ENCODE measurements around the gene C10orf120.

Gene C10orf120

DNA sequence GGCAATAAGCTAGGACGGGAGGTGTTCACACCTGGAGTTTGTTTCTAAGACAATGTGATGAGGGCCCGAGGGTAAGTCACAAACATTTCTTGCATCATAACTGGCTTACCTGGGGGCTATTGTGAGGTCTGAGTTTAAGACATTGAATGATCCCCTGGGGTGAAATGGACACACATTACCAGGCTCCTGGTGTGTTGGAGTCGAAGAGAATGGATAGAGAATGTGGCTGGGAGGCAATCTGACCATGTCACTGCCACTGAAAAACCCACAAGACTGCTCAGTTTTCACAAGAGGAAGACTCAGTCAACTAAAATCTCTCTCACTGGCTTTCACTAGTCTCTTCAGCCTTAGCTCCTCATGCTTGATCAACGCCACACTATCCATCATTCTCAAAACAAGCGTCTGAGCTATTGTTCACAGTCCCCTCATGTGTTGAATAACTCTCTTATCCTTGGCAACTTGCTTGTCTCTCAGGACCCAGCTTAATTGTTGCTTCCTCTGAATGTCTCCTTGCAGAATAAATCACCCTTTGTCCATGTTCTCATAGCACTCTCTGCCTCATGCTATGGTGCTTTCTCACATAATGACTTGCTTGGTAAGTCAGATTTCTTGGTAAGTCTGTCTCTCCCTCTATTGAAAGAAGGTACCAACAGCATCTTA, at the start of gene C10orf120:
TSS of gene C10orf120 (minus strand) at position 51 of the 660 bp plus-strand sequence. CDS start 56 bp downstream, outside the sequence.
- no peaks in the 10 kb centered on the region for H3K79me2 ChIP-seq (ENCODE audit: low read length)
- no peak within 1 kb of the TSS for H3K27ac ChIP-seq (ENCODE audit: low read length)
- no peaks in the 10 kb centered on the region for H4K20me1 ChIP-seq (ENCODE audit: insufficient read depth, low read length)
- TF ChIP-seq EZH2phosphoT487 (IDR thresholded peaks at IDR 0.05; ENCODE audit: low read depth) (no peak), CTCF (IDR thresholded peaks at IDR 0.05; ENCODE audit: low read depth, low read length) (no peak)
- H3K9ac ChIP-seq (ENCODE audit: low read length) = no peak within 1 kb of the TSS
- H3K27me3 ChIP-seq (ENCODE audit: low read depth, low read length) = peaks cover 6% of the 10 kb centered on the region; the same call in 1 of the 2 replicates
- no peaks in the 10 kb centered on the region for H3K4me1 ChIP-seq (ENCODE audit: low read length)
- no peaks in the 10 kb centered on the region for H3K36me3 ChIP-seq (replicated peaks; ENCODE audit: low read depth, low read length)
- H3K4me2 ChIP-seq (ENCODE audit: low read length) = no peak within 1 kb of the TSS
- no peaks in the 10 kb centered on the region for H3K9me3 ChIP-seq (ENCODE audit: insufficient read depth, low read length)
- H3K4me3 ChIP-seq (ENCODE audit: low read length) = no peak within 1 kb of the TSS
- no peak within 1 kb of the TSS for H2AFZ ChIP-seq (ENCODE audit: low read depth, low read length)

DNA sequence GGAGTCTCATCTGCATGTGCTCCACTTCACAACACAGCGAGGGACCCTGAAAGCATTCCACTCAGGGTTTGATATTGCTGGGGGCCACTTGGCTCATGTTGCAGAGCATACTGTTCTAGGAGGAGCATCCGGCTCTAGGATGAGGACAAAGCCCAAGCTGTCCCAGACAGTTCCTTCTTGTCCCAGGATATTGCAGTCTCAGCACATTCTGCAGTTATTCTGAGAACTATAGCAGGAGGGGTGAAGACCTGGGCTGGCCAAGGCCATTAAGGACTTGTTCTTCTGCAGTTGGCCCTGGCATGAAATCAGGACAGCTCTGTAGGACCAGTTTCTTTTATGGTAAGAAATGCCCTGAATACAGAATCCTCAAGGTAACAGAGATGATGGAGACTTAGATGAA, 48.9 kb upstream of the C10orf120 start:
- no peak for TF ChIP-seq CTCF (IDR thresholded peaks at IDR 0.05; ENCODE audit: low read depth, low read length)
- no peak for TF ChIP-seq EZH2phosphoT487 (IDR thresholded peaks at IDR 0.05; ENCODE audit: low read depth)
- Histone ChIP-seq H3K4me2 (ENCODE audit: low read length) (no peak overlapping the region), H4K20me1 (ENCODE audit: insufficient read depth, low read length) (no peaks in the 10 kb centered on the region), H2AFZ (ENCODE audit: low read depth, low read length) (no peak overlapping the region), H3K4me3 (ENCODE audit: low read length) (no peak overlapping the region), H3K79me2 (ENCODE audit: low read length) (no peaks in the 10 kb centered on the region), H3K36me3 (replicated peaks; ENCODE audit: low read depth, low read length) (no peaks in the 10 kb centered on the region), H3K27ac (ENCODE audit: low read length) (no peak overlapping the region), H3K9ac (ENCODE audit: low read length) (no peak overlapping the region), H3K4me1 (ENCODE audit: low read length) (no peaks in the 10 kb centered on the region), H3K9me3 (ENCODE audit: insufficient read depth, low read length) (no peaks in the 10 kb centered on the region), H3K27me3 (ENCODE audit: low read depth, low read length) (peaks cover 14% of the 10 kb centered on the region; the same call in 1 of the 2 replicates)

- H3K4me2 ChIP-seq (ENCODE audit: low read length) = no peak overlapping the region
- H3K27ac ChIP-seq (ENCODE audit: low read length) = no peak overlapping the region
- no peak overlapping the region for H2AFZ ChIP-seq (ENCODE audit: low read depth, low read length)
- no peaks in the 10 kb centered on the region for H3K36me3 ChIP-seq (replicated peaks; ENCODE audit: low read depth, low read length)
- no peak for TF ChIP-seq CTCF (IDR thresholded peaks at IDR 0.05; ENCODE audit: low read depth, low read length)
- no peak for TF ChIP-seq EZH2phosphoT487 (IDR thresholded peaks at IDR 0.05; ENCODE audit: low read depth)
- peaks cover 18% of the 10 kb centered on the region; the same call in 1 of the 2 replicates for H3K27me3 ChIP-seq (ENCODE audit: low read depth, low read length)
- no peak overlapping the region for H3K9ac ChIP-seq (ENCODE audit: low read length)
- H4K20me1 ChIP-seq (ENCODE audit: insufficient read depth, low read length) = no peaks in the 10 kb centered on the region
- no peak overlapping the region for H3K4me3 ChIP-seq (ENCODE audit: low read length)
- no peaks in the 10 kb centered on the region for H3K79me2 ChIP-seq (ENCODE audit: low read length)
- no peaks in the 10 kb centered on the region for H3K4me1 ChIP-seq (ENCODE audit: low read length)
- H3K9me3 ChIP-seq (ENCODE audit: insufficient read depth, low read length) = no peaks in the 10 kb centered on the region
Measured at GRCh38 chr10:122746408-122746807, 46.8 kb upstream of the C10orf120 start.

DNA sequence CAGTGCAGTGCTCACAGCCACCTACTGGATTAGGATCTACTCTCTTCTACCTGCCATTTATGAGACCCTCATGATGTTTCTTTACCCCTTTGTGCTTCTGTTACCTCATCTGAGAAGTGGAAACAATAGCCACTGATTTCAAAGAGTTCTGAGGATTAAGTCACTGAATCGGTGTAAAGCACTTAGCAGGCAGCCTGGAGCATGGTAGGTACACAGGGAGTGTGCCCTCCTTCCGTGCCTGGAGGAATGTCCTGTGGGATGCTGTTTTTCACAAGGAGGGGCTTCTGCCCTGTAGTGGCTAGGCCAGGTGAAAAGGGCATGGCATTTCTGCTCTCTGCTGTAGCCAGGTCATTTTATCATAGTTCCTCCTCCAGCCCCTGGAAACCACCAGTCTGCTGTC, 44.6 kb upstream of the C10orf120 start:
- H3K79me2 ChIP-seq (ENCODE audit: low read length) = no peaks in the 10 kb centered on the region
- no peak overlapping the region for H3K9ac ChIP-seq (ENCODE audit: low read length)
- H2AFZ ChIP-seq (ENCODE audit: low read depth, low read length) = no peak overlapping the region
- H3K27ac ChIP-seq (ENCODE audit: low read length) = no peak overlapping the region
- no peak overlapping the region for H3K4me3 ChIP-seq (ENCODE audit: low read length)
- H3K4me1 ChIP-seq (ENCODE audit: low read length) = no peaks in the 10 kb centered on the region
- H3K4me2 ChIP-seq (ENCODE audit: low read length) = no peak overlapping the region
- no peaks in the 10 kb centered on the region for H4K20me1 ChIP-seq (ENCODE audit: insufficient read depth, low read length)
- H3K27me3 ChIP-seq (ENCODE audit: low read depth, low read length) = peaks cover 20% of the 10 kb centered on the region; the same call in 1 of the 2 replicates
- TF ChIP-seq EZH2phosphoT487 (IDR thresholded peaks at IDR 0.05; ENCODE audit: low read depth) = no peak
- TF ChIP-seq CTCF (IDR thresholded peaks at IDR 0.05; ENCODE audit: low read depth, low read length) = no peak
- no peaks in the 10 kb centered on the region for H3K36me3 ChIP-seq (replicated peaks; ENCODE audit: low read depth, low read length)
- H3K9me3 ChIP-seq (ENCODE audit: insufficient read depth, low read length) = no peaks in the 10 kb centered on the region

Measured in OCI-LY3 (cell line).